ENCODE results near the gene ZNF205.
A peak's percentile ranks its signal among the peaks of the same experiment; 100 is the strongest.

Gene ZNF205

DNA sequence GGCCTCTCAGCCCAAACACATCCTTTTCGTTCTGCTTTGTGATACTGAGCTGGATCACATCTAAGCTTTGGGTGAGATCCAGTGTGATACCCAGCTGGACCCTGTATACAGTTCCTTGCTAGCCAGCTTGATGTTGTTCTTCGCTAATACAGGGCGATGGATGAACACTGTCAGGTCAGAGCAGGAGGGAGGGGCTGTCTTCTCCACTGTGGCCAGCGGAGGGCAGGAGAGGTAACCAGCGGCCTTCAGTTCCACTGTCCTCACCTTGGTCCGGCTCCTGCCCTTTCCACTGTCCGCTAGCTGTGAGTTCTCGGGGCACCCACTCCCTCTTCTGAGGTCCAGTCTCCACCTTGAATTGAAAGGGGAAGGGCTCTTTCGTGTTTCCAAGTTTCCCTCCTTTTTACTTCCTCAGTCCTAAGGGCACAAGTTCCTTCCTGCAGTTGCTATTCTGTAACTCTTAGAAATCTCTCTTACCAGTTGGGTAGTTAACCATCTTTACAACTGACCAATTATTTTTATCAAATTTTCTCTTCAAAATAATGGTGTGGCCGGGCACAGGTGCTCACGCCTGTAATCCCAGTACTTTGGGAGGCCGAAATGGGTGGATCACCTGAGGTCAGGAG lies 19.5 kb downstream of the ZNF205 start:
- H3K4me3 ChIP-seq (ENCODE audit: low read length), result no peak overlapping the region
- TF ChIP-seq, protein P1, sequence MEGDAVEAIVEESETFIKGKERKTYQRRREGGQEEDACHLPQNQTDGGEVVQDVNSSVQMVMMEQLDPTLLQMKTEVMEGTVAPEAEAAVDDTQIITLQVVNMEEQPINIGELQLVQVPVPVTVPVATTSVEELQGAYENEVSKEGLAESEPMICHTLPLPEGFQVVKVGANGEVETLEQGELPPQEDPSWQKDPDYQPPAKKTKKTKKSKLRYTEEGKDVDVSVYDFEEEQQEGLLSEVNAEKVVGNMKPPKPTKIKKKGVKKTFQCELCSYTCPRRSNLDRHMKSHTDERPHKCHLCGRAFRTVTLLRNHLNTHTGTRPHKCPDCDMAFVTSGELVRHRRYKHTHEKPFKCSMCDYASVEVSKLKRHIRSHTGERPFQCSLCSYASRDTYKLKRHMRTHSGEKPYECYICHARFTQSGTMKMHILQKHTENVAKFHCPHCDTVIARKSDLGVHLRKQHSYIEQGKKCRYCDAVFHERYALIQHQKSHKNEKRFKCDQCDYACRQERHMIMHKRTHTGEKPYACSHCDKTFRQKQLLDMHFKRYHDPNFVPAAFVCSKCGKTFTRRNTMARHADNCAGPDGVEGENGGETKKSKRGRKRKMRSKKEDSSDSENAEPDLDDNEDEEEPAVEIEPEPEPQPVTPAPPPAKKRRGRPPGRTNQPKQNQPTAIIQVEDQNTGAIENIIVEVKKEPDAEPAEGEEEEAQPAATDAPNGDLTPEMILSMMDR (conservative IDR thresholded peaks at IDR 0.05; ENCODE audit: low read depth, low read length), result peak; percentile 76
- DNase-seq (ENCODE audit: low read depth), result no peak

DNA sequence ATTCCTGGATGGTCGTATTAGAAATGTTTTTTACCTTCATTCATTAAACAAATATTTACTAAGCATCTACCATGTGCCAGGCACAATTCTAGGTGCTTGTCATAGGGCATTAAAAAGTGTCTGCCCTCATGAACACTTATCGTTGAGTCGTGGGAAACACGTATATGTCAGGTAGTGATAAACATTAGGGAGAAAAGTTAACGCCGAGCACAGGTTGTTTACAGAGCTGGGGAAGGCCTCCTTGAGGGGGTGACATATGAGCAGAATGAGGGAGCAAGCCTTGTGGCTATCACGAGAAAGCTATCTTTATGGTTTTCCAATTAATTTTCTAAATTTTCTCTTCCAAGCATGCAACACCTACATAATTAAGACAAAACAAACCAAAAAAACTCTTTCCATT lies 21.5 kb downstream of the ZNF205 start:
- peak overlapping the region; percentile 99 for H3K4me3 ChIP-seq (ENCODE audit: low read length)
- DNase-seq (ENCODE audit: low read depth), result no peak
- TF ChIP-seq, protein P1 (conservative IDR thresholded peaks at IDR 0.05; ENCODE audit: low read depth, low read length), result no peak

DNA sequence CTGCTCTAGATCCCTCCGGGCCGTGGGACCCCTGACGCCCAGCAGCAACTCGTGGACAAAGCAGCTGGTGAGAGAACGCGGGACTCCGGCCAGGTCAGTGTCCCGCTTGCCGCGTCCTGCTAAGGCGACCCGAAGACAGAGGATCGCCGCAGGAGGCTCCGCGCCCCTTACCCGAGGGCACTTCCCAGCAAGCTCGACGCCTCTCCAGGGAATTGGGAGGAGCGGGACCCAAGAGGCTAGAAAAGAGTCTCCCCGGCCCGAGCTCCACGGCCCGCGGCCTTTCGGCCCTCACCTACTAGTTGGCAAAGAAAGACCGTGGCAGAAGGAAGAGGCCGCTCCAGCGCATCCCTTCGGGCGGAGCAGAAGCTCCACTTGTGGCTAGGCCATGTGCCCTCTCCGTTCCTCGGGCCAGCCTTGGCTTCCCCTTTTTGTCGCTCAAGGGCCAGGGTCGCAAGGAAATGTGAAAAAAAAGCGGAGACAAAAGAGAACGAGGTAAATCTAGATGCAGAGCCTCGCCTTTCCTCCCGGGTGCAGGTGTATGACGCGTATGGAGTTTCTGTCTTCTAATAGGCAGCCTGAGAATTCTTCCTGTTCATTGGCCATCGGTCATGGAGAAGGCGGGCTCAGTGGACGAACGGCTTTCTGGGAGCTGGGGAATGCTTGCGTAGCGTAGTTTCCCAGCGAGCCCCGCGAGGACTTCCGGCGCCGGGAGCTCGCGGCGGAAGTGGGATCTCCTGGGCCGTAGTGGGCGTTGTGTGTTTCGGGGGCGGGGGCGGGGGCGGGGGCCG lies 22.1 kb downstream of the ZNF205 start, which contains the start of gene ZNF213:
ZNF213 (plus strand) TSS at position 692 of the 788 bp plus-strand sequence. CDS start 2,252 bp downstream, outside the sequence.
- TF ChIP-seq, protein P1 (conservative IDR thresholded peaks at IDR 0.05; ENCODE audit: low read depth, low read length), result no peak
- peak; percentile 93 for DNase-seq (ENCODE audit: low read depth)
- H3K4me3 ChIP-seq (ENCODE audit: low read length), result peak within 1 kb of the TSS; percentile 99

DNA sequence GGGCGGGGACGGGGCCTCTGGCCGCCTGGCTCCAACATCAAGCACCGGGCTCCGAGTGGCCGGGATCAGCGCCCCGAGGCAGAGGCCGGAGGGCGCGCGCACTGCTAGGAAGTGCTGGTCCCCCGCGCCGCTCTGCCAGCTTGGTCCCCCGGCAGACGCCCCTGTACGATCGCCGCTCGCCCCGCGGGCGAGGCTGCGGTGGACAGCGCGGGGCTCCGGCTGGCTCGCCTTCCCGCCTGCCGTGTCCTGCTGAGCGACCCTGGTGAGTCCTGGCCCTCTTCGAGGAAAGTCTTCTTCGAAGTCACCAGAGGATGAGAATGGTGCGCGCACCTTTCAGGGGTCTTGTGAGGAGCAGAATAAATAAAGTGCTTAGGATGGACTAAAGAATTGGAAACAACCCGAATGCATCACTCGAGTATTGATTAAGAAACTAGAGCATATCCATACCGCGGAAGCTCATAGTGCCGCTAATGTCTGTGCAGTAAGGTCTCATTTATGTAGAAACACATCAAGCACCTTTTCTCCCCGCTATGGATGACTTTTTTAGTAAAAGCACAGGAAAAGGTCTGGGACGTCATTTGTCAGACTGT lies 22.8 kb downstream of the ZNF205 start:
- no peak for DNase-seq (ENCODE audit: low read depth)
- TF ChIP-seq, protein P1 (conservative IDR thresholded peaks at IDR 0.05; ENCODE audit: low read depth, low read length), result no peak
- peak overlapping the region; percentile 71 for H3K4me3 ChIP-seq (ENCODE audit: low read length)

DNA sequence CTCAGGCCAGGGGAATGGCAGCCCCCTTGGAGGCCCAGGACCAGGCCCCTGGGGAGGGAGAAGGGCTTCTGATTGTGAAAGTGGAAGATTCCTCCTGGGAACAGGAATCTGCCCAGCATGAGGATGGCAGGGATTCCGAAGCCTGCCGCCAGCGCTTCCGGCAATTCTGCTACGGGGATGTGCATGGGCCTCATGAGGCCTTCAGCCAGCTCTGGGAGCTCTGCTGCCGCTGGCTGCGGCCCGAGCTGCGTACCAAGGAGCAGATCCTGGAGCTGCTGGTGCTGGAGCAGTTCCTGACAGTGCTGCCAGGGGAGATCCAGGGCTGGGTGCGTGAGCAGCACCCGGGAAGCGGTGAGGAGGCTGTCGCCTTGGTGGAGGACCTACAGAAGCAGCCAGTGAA lies 24.9 kb downstream of the ZNF205 start:
- DNase-seq (ENCODE audit: low read depth), result no peak
- TF ChIP-seq, protein P1 (conservative IDR thresholded peaks at IDR 0.05; ENCODE audit: low read depth, low read length), result no peak
- no peak overlapping the region for H3K4me3 ChIP-seq (ENCODE audit: low read length)

DNA sequence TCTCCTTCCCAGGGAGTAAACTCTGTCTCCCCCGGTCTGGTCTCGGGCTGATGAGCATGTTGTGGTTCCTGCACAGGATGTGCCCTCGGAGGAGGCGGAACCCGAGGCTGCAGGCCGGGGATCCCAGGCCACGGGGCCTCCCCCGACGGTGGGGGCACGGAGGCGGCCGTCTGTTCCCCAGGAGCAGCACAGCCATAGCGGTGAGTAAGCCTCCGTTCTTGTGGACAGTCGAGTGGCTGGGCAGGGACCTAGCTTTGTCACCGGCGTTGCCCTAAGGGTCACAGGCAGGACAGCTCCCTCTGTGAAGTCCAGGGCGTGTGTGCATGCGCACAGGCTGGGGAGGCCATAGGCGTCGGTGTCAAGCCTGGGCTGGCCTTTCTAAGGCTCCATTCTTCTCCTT lies 26.0 kb downstream of the ZNF205 start:
- H3K4me3 ChIP-seq (ENCODE audit: low read length), result no peak overlapping the region
- TF ChIP-seq, protein P1 (conservative IDR thresholded peaks at IDR 0.05; ENCODE audit: low read depth, low read length), result no peak
- DNase-seq (ENCODE audit: low read depth), result no peak

Data from retinal pigment epithelial cell (primary cell).